Sciatic nerve (tissue), 2 donors: Measurements from ENCODE around the gene SLC26A2. TPM values are rescaled to one million over a fixed set of nuclear protein-coding genes. Genes with fewer than 3 reads are reported as not detected.
"Not testable (repeated sequence)": the region's sequence is repeated elsewhere in the genome, so short reads cannot be mapped to it uniquely, and the experiment has no call there.

ENCODE experiments used
- ATAC-seq: fragments of 200-7000 bp; cut with Tn5 transposase; one replicate; pipeline ENCODE4 v1.9.1; 2020; ENCODE audit warnings: mild to moderate bottlenecking, moderate library complexity
- DNase-seq: peaks from one replicate; pipeline ENCODE4 v3.0.0-alpha.2; 2020; ENCODE audit warnings: low spot score
- intact Hi-C: fragments of 100-400 bp; cut with DNase I; formaldehyde crosslinking; loops from one replicate; pipeline ENCODE4 v1.14.2; 2022
- total RNA-seq: library from RNA; stranded (reverse); fragmentation: NEBNext Ultra II Directional; extraction: Animal tissue kit (Norgen Biotek cat#: 25700); gene quantifications from one replicate; pipeline ENCODE4 v1.2.1, GENCODE V29; 2021
- donor health status: DM: no; HTN: no; CAD: no.
- donor health status: DM: no; HTN: no; CAD: no.

The SLC26A2 gene
- total RNA-seq, 1 donor from 2014 or later = 15.8 TPM

DNA sequence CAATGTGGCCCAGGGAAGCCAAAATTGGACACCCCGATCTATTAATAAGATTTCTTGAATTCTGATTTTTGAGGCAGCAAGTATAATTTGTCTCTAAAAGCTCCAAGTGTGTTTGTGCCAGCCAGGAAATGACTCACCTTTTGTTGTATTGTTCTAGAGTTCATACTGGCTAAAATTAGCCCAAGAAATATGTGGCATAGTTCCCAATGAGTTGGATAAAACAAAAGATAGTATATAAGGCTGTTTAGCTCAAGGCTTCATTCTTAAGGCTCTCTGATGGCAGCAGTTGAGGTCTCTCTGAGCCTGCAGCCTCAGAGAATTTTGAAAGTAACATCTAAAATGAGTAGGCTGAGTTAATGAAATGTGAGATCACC is 61.6 kb downstream of the SLC26A2 start:
- peak; percentile 34 for ATAC-seq
- intact Hi-C loops = no loop called here

DNA sequence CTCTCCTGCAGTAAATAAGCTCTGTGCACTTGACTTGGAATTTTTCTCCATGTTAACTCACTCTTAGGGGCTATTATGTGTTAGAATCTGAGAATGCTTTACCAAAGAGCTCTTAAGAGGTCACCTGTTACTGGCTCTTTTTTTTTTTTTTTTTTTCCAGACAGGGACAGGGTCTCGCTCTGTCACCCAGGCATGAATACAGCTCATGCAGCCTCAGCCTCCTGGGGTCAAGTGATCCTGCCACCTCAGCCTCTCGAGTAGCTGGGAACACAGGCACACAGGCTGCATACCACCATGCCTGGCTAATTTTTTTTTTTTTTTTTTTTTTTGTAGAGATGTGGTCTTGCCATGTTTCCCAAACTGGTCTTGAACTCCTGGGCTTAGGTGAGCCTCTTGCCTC is 62.1 kb downstream of the SLC26A2 start:
- ATAC-seq = no peak
- intact Hi-C loops = no loop called here
- DNase-seq = no peak

More for the DNA sequence above, 61.6 kb downstream of the SLC26A2 start:
- no peak for DNase-seq

- DNase-seq = no peak
- no peak for ATAC-seq
- intact Hi-C loops = no loop called here
Measured at GRCh38 chr5:150023136-150023535, 62.6 kb downstream of the SLC26A2 start.

GRCh38 chr5:150024346-150024984 is 63.9 kb downstream of the SLC26A2 start:
- ATAC-seq (no peak), DNase-seq (no peak)
- intact Hi-C loops = no loop called here

- no peak for DNase-seq
Measured at GRCh38 chr5:150026682-150027172, 66.2 kb downstream of the SLC26A2 start.

GRCh38 chr5:150028047-150028446 is 67.5 kb downstream of the SLC26A2 start:
- ATAC-seq, intact Hi-C loops, DNase-seq: not testable (repeated sequence)

More at GRCh38 chr5:150026682-150027172, 66.2 kb downstream of the SLC26A2 start:
- intact Hi-C loops = no loop called here
- ATAC-seq = no peak

- ATAC-seq = no peak
- intact Hi-C loops = no loop called here
- no peak for DNase-seq
Measured at GRCh38 chr5:150033334-150033733, 72.8 kb downstream of the SLC26A2 start.

DNA sequence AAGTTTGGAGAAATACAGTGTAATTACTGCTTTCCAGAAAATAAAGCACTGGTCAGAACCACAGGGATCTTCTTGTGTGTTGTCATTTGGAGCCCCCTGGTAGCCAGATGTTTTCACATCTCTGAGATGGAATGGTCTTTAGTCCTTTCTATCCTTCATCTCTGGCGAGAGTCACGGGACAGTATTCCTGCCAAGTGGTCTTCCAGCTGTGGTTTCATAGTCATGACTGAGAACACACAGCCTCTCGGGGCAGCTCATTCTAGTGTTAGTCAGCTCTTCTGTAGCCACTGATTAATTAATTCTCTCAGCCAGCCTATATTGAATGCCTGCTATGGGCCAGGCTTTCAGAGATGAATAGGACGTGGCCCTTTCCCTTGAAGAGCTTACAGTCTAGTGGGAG is 74.1 kb downstream of the SLC26A2 start:
- intact Hi-C loops = no loop called here
- ATAC-seq = peak; percentile 82
- no peak for DNase-seq

GRCh38 chr5:150035139-150035895 is 74.8 kb downstream of the SLC26A2 start:
- intact Hi-C loops = no loop called here
- ATAC-seq (no peak), DNase-seq (no peak)

GRCh38 chr5:150036513-150036912 is 76.0 kb downstream of the SLC26A2 start:
- ATAC-seq (peak; percentile 53), DNase-seq (no peak)
- intact Hi-C loops = no loop called here

Other genes starting within 250 kb of the SLC26A2 start
- 3.2 TPM for gene PPARGC1B, start 230.4 kb upstream of the SLC26A2 start, total RNA-seq
- not detected for gene PDE6A, start 16.0 kb upstream of the SLC26A2 start, total RNA-seq
- gene TIGD6, start 39.9 kb downstream of the SLC26A2 start, total RNA-seq = 8.2 TPM
- gene HMGXB3, start 40.0 kb downstream of the SLC26A2 start, total RNA-seq = 34.6 TPM
- gene CSF1R, start 125.8 kb downstream of the SLC26A2 start, total RNA-seq = 74.8 TPM
- gene PDGFRB, start 195.1 kb downstream of the SLC26A2 start, total RNA-seq = 215 TPM
- gene CDX1, start 206.0 kb downstream of the SLC26A2 start, total RNA-seq = not detected
- not detected for gene SLC6A7, start 229.3 kb downstream of the SLC26A2 start, total RNA-seq